Islet precursor cell (in vitro differentiated cells): ENCODE measurements around the gene RIC3.

ENCODE experiments used
- DNase-seq: peaks from one replicate; pipeline ENCODE4 v3.0.0-alpha.2; 2018

Gene RIC3

GRCh38 chr11:8168485-8169257 lies at the start of gene RIC3:
RIC3 (minus strand) TSS chr11:8169025; CDS start chr11:8168989, 36 bp downstream.
- DNase-seq = peak; percentile 74

- DNase-seq = no peak
These were observed 49.6 kb upstream of the RIC3 start for GRCh38 chr11:8218409-8218808.

DNA sequence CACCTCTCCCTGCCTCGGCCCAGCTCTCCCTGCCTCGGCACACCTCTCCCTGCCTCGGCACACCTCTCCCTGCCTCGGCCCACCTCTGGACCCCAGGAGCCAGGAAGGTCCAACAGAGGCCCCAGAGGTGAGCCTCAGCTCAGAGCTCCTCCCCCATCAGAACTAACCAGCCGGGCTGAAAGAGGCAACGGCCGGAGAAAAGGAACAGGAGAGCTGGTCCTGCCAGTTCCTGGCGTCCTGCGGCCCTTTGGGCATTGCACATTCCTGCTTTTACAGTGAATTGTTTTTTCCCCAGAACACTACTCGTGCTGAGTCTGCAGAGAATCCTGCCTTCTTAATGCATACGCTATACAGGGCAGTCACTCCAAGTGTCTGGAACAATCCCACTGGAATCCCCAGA lies 49.1 kb upstream of the RIC3 start:
- peak; percentile 73 for DNase-seq

- no peak for DNase-seq
These were observed 48.3 kb upstream of the RIC3 start for GRCh38 chr11:8217136-8217535.

- no peak for DNase-seq
These were observed 44.6 kb upstream of the RIC3 start for GRCh38 chr11:8213376-8213775.

DNA sequence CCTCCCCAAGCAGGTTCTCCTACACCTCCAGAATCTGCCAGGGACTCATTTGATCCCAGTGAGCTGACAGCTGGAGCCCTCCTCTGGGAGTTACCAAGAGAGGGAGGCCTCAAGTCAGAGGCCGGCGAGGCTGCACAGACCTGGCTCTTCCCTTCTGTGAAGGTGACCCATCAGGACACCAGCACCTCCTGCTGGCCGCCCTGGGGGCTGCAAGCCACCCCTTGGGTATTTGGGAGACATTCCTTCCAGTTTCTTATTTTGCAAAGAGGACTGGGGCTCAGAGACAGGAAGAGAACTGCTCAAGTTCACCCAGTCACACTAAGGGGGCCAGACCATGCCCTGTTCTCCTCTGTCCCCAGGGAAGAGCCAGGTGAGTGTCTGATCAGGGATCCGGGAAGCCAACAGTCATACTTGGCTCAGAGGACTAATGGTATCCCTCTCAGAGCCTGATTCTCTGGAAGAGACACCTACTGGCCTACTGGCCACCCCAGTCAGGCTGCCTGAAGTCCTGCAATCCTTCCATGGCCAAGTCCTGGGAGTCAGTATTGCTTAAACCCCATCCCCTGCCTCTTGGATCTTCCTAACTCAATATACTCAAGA lies 40.5 kb upstream of the RIC3 start:
- no peak for DNase-seq

DNA sequence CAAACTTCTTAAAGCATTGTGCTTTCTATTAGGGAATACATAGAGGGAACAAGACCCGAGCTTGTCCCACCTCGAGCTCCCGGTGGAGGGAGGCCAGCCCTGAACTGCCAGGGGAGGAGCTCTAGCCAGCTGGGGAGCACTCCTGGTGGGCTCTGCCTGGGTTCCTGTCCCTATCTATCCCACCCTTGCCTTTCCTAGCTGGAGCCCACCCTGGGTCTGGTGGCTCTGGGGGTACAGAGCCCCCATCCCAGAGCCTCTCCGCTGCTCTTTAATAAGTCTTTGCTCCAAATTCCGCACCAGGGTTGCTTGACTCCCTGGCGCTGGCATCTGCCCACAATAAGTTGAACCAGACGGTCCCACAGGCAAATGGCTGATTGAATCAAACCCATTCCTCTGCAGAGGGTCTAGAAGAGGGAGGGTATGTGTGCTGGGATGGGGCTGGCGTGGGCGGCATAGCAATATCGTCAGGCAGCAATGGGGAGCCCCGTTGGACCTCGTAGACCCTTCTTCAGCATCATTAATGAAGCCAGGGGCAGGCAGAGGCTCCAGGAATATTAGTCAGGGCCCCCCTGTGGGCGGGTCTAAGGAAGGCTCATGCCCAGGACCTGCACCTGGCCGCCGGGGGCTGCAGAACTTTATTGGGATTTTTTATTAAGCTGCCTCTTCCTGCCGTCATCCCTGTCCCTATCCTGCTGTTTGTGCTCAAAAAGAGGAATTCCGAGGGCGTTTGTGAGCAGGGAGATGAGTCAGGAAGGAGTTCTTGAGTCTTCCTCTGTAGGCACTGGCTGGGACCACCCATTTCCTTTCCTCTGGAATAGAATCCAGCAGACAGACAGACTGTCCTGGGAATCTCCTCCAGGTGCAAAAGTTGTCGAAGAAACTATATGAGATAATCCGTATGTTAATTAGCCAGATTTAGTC lies 38.5 kb upstream of the RIC3 start:
- peak; percentile 76 for DNase-seq

GRCh38 chr11:8206251-8207079 lies 37.6 kb upstream of the RIC3 start:
- DNase-seq = peak; percentile 58

DNA sequence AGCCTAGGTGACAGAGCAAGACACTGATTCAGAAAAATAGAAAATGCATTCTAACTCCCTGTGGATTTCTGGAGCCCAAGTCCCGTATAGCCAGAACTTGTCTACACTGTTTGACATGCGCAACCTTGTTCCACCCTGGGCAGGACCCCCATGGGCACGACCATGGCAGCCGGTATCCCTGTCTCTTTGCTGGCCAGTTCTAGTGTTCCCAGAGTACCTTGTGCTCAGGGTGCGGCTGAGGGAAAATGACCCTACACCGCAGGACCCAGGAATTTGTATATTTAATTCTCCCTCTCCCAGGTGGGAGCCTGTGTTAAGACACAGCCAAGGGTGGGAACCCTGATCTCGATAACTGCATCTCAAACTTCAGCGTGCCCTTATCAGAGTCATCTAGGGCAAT lies 36.7 kb upstream of the RIC3 start:
- DNase-seq = peak; percentile 30

DNA sequence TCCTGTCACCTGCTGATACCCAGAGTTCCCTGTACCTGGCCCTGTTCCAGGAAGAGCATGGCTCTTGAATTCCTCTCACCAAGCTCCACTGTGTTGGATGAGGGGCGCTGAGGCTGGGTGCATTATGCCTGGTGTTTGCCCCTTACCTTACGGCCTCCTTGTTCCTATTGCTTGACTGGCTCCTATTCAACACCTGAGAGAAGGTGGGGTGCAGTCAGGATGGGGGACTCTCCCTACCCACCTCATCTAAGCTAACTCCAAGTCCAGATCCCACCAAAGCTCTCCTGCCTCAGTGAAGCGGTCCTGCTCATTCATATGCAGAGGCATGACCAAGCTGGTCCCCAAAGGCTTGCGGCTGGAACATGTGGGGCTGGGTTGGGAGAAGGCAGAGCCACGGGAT lies 35.8 kb upstream of the RIC3 start:
- peak; percentile 26 for DNase-seq

GRCh38 chr11:8204025-8204424 lies 35.2 kb upstream of the RIC3 start:
- DNase-seq = peak; percentile 41

DNA sequence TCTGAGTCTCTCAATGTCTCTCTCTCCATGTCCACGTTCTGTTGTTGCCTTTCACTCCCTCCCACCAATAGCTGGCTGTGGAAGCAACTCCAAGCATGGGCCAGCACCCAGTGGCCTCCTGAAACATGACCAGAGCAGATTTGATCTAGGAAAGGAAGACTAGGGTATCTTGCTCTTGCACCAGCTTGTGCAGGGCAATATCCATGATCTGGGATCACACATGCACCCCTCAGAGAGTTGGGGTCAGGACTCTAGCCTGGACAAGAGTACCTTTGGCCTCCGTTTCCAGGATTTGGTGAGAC lies 34.5 kb upstream of the RIC3 start:
- peak; percentile 16 for DNase-seq

DNA sequence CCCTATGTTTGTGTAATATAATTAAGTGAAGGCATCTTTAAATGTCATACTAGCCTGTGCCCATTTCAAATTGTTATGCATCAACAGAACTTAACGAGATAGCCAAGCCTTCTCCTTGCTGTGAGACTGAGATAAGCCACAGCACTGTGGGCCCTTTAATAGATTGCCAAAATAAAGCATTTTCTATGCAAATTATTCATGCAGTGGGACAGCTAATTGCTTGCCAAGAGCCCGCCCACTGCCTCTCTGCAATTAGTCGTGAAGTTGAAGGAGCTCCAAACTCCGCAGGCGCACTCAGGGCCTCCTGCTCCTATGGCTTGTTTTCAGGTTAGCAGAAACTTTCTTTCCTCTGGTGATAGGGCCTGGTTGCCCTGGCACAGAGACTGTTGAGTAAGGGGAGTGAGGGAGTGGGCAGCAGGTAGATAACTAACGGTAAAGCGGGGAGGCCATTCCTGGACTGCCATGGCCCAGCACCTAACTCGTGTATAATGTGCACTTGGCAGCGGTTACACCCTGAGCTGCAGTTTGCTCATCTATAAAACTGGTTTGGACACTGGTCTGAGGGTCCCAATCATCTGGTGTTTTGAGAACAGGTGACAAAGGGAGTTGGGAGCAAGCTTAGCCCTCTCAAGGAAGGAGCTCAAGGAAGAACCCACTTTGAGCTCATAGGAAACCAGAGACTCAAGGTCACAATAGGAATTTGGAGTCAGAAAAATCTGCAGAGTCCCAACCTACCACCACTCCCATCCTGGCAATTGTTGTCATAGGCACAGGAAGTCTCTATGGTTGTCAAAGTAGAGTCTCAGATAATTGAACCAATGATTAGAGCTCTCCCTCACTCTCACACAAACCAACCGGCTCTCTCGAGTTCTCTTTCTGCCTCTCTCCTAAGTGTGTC lies 33.9 kb upstream of the RIC3 start:
- peak; percentile 28 for DNase-seq

GRCh38 chr11:8201644-8202365 lies 33.0 kb upstream of the RIC3 start:
- DNase-seq = peak; percentile 44

DNA sequence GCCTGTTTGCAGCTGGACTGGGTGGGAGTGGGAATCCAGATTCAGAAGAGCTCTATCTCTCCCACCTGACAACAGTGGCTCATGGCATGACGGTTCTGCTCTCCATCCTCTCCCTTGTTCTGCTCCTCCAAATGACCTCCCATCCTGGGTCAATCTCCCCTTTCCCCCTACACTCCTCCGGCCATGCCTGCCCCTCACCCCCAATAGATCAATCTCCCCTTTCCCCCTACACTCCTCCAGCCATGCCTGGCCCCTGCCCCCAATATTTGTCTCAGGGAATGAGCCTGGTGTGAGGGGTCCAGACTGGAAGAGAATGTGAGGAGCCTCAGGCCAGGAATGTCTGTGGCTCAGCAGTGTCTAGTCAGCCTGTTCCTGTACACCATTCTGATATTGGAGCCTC lies 30.9 kb upstream of the RIC3 start:
- no peak for DNase-seq

GRCh38 chr11:8196749-8197148 lies 27.9 kb upstream of the RIC3 start:
- no peak for DNase-seq

DNA sequence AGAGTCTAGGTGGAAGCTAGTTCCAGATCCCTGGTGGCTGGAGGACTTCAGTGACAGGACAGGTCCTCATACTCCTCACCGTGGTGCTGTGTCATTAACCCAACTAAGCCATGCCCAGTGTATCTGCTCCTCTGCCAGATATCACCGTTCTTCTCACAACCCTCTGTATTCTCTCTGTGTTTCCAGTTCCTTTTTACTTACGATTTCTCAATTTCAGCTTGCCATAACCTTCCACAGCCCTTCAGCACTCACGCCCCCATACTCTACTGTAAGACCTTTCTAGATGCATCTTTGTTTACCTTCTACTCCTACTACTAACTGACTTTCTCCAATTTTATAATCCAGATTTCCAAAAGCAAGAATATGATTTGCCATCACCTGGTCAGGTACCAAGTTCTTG lies 26.1 kb upstream of the RIC3 start:
- DNase-seq = no peak

DNA sequence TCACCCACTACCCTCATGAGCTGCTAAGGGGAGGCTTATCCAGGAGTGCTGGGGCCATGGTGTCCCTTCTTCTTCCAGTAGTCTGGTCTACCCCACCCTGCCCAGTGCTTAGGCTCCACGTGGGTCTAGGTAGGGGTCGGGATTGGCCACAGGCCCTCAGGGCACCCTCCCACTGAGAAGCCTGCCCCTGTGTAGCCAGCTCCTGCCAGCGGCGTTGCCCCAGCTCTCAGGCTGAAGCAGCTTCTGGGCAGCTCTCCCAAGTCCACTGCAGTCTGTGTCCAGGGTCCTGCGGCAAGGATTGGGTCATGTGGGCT lies 24.0 kb upstream of the RIC3 start:
- DNase-seq = no peak

DNA sequence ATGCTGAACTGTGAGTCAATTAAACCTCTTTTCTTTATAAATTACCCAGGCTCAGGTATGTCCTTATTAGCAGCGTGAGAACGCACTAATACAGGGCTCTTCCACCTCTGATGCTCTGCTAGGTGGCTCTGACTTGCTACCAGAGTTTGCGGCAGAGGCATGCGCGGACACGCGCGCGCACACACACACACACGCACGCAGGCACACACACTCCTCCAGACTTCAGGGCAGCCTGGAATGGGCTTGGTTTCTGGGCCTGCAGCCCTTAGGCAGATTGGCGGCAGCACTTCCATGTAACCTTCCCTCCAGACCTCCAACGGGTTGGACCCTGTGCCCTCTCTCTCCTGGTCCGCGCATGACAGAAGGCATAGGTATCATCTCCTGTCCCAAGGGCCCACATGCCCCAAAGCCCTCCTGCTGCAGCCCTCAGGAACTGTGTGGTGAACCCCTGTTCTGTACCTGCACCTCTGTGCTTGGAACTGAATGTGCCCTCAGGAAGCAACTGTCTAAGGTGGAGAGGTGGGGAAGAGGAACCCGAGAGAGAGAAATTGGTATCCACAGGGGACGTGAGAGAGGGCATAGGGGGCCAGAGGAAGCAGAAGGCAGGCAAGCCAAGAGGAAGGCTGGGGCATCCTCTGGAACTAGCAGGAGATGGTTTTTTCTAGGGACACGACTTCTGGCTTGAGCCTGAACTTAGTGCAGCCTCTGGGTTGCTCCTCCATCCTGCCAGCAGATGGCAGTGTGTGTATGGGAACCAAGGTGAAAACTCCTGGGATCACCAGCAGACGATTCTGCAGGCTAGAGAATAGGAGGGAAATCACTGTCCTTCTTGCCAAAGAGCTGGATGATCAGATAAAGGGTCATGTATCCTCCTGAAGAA lies 23.4 kb upstream of the RIC3 start:
- peak; percentile 91 for DNase-seq

DNA sequence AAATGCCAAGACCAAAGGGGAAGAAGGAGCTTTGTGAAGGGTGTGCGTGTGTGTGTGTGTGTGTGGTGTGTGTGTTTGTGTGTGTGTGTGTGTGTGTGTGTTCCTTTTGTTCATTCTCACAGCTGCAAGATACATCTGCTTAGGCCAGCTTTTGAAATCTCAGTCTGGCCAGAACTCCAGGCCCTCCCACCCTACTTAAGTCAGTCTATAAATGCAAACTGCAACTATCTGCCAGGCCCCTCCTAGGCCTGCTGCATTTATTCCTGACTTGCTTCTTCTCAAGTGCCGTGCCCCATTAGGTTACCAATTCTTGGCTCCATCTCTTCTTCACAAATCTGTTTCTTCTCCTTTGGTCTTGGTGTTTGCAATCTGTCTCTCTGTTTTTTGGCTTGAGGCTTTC lies 21.6 kb upstream of the RIC3 start:
- DNase-seq = no peak
